GM18870 (cell line): Measurements from ENCODE around the gene HJV.

Experiments
- ATAC-seq: cut with Tn5 transposase; IDR thresholded peaks from one replicate; pipeline ENCODE4 v1.9.1; 2021; ENCODE audit warnings: moderate library complexity; ENCODE audit not compliant: unreplicated experiment

HJV gene

GRCh38 chr1:146022403-146023127 lies 1.0 kb upstream of the HJV start:
- no peak for ATAC-seq

GRCh38 chr1:146021050-146021445 lies 487 bp downstream of the HJV start:
- ATAC-seq = no peak

- no peak for ATAC-seq
Measured at GRCh38 chr1:146020058-146021049, 1.2 kb downstream of the HJV start.

- ATAC-seq = no peak
Measured at GRCh38 chr1:146019231-146020057, 2.1 kb downstream of the HJV start.

GRCh38 chr1:146016891-146017290 lies 4.6 kb downstream of the HJV start:
- no peak for ATAC-seq

GRCh38 chr1:146013559-146013922 lies 8.0 kb downstream of the HJV start:
- ATAC-seq = no peak

- ATAC-seq = no peak
Measured at GRCh38 chr1:146012703-146013558, 8.6 kb downstream of the HJV start.

- no peak for ATAC-seq
Measured at GRCh38 chr1:146010126-146010738, 11.3 kb downstream of the HJV start.

- no peak for ATAC-seq
Measured at GRCh38 chr1:146007489-146008133, 13.9 kb downstream of the HJV start.

- no peak for ATAC-seq
Measured at GRCh38 chr1:146001709-146002108, 19.8 kb downstream of the HJV start.

GRCh38 chr1:145999321-146000024 lies 22.1 kb downstream of the HJV start:
- no peak for ATAC-seq

GRCh38 chr1:145997718-145998023 lies 23.9 kb downstream of the HJV start:
- no peak for ATAC-seq

GRCh38 chr1:145997016-145997717 lies 24.4 kb downstream of the HJV start:
- peak; percentile 19 for ATAC-seq

- peak; percentile 79 for ATAC-seq
Measured at GRCh38 chr1:145996433-145997015, 25.0 kb downstream of the HJV start, which contains the start of gene TXNIP. Gene TXNIP, minus strand, starts transcription at chr1:145996579. Its CDS starts 313 bp downstream, at chr1:145996266.

GRCh38 chr1:145995964-145996432 lies 25.5 kb downstream of the HJV start:
- ATAC-seq = no peak

- no peak for ATAC-seq
Measured at GRCh38 chr1:145995148-145995881, 26.2 kb downstream of the HJV start.
